ENCODE results near the gene AMMECR1. TPM values are rescaled to one million over a fixed set of nuclear protein-coding genes. Genes with fewer than 3 reads are reported as not detected.

AMMECR1 gene
- total RNA-seq, 4 donors from 2014 or later = 7.1 to 15.3 (median 11.0) TPM

GRCh38 chrX:110192516-110192915, 125.4 kb downstream of the AMMECR1 start:
- intact Hi-C loops (cut with DNase I; ENCODE audit: low total_unique reads) = no loop called here
- DNase-seq (ENCODE audit: low spot score in 2 of 2) = no peak
- TF ChIP-seq POLR2A (IDR thresholded peaks at IDR 0.05) (no peak), CTCF (IDR thresholded peaks at IDR 0.05) (no peak)

GRCh38 chrX:110188701-110189558, 129.0 kb downstream of the AMMECR1 start:
- 64 to 67% methylated on average over 4 of the region's 4 CpGs for WGBS, 2 donors
- no peak overlapping the region for H3K4me3 ChIP-seq (ENCODE audit: low read depth, poor library complexity, severe bottlenecking)
- DNase-seq (ENCODE audit: low spot score in 2 of 2) = no peak
- TF ChIP-seq CTCF (IDR thresholded peaks at IDR 0.05) (no peak), POLR2A (IDR thresholded peaks at IDR 0.05) (no peak)
- intact Hi-C loops (cut with DNase I; ENCODE audit: low total_unique reads) = no loop called here

More at GRCh38 chrX:110192516-110192915, 125.4 kb downstream of the AMMECR1 start:
- H3K4me3 ChIP-seq (ENCODE audit: low read depth, poor library complexity, severe bottlenecking) = no peak overlapping the region
- WGBS, 2 donors = 66 to 90% methylated on average over 4 of the region's 4 CpGs

- intact Hi-C loops (cut with DNase I; ENCODE audit: low total_unique reads) = no loop called here
- no peak for DNase-seq (ENCODE audit: low spot score in 2 of 2)
- WGBS, 2 donors = 90 to 94% methylated on average over 2 of the region's 2 CpGs
- TF ChIP-seq POLR2A (IDR thresholded peaks at IDR 0.05) = no peak
- no peak for TF ChIP-seq CTCF (IDR thresholded peaks at IDR 0.05)
- H3K4me3 ChIP-seq (ENCODE audit: low read depth, poor library complexity, severe bottlenecking) = no peak overlapping the region
Measured at GRCh38 chrX:110183314-110183713, 134.6 kb downstream of the AMMECR1 start.

DNA sequence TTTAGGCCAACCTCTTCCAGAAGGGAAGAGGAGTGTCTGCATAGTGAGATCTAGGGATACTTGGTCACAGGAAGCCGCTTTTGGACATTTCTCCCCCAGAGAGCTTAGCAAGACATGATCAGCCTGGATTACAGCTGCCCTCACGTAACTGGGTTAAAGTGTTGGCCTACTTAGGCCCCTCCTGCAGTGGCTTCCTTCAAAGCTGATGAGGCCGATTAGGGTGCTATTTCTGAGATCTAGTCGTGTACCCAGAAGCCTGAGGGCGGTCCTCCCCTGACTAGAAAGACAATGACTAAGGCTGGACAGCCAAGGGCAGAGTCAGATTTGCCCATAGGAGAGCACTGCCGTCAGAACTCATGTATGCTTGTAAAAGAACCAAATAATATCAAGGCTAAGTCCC, 135.0 kb downstream of the AMMECR1 start:
- no peak overlapping the region for H3K4me3 ChIP-seq (ENCODE audit: low read depth, poor library complexity, severe bottlenecking)
- TF ChIP-seq POLR2A (IDR thresholded peaks at IDR 0.05) (no peak), CTCF (IDR thresholded peaks at IDR 0.05) (no peak)
- 73 to 88% methylated on average over 6 of the region's 6 CpGs for WGBS, 2 donors
- no peak for DNase-seq (ENCODE audit: low spot score in 2 of 2)
- intact Hi-C loops (cut with DNase I; ENCODE audit: low total_unique reads) = no loop called here

DNA sequence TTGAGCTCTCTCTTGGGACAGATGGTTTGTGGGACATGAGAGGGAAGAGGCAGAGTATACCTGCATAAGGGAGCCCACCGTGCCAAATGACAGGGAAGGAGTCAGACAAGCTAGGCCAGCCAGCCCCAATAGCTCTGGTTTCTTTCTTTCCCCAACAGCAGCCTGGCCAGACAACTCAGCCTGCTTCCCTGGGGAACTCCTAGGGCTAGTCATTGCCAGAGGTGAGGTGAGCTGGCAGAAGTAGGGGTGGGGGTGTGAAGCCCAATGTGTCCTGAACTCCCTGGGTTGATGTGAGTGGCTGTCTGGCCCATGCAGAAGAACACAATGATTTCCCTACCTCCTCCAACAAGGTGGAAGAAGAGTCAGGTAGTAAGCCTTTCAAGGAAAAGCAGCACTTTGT, 135.5 kb downstream of the AMMECR1 start:
- no peak overlapping the region for H3K4me3 ChIP-seq (ENCODE audit: low read depth, poor library complexity, severe bottlenecking)
- WGBS, 2 donors = 76 to 91% methylated on average over 1 of the region's 1 CpG
- TF ChIP-seq CTCF (IDR thresholded peaks at IDR 0.05) = no peak
- TF ChIP-seq POLR2A (IDR thresholded peaks at IDR 0.05) = no peak
- DNase-seq (ENCODE audit: low spot score in 2 of 2) = no peak
- intact Hi-C loops (cut with DNase I; ENCODE audit: low total_unique reads) = no loop called here
